Fibroblast of mammary gland (primary cell): ENCODE results near the gene MEIKIN.

Experiments used
- DNase-seq: peaks from one replicate; pipeline ENCODE4 v3.0.0-alpha.2; 2010; ENCODE audit warnings: low read depth
- H3K4me3 ChIP-seq: 2 replicates; pipeline ENCODE4 v1.5.1; 2011; ENCODE audit warnings: low read depth, mild to moderate bottlenecking, low read length, moderate library complexity; ENCODE audit not compliant: control insufficient read depth
- CTCF ChIP-seq: conservative IDR thresholded peaks from 2 replicates; pipeline ENCODE4 v1.5.1; 2011; ENCODE audit warnings: low read depth, low read length, inconsistent platforms; ENCODE audit not compliant: control insufficient read depth, insufficient read depth

MEIKIN gene

GRCh38 chr5:131810510-131811249 is 134.8 kb downstream of the MEIKIN start:
- peak; percentile 31 for TF ChIP-seq CTCF
- peak; percentile 25 for DNase-seq
- H3K4me3 ChIP-seq, result no peak overlapping the region

DNA sequence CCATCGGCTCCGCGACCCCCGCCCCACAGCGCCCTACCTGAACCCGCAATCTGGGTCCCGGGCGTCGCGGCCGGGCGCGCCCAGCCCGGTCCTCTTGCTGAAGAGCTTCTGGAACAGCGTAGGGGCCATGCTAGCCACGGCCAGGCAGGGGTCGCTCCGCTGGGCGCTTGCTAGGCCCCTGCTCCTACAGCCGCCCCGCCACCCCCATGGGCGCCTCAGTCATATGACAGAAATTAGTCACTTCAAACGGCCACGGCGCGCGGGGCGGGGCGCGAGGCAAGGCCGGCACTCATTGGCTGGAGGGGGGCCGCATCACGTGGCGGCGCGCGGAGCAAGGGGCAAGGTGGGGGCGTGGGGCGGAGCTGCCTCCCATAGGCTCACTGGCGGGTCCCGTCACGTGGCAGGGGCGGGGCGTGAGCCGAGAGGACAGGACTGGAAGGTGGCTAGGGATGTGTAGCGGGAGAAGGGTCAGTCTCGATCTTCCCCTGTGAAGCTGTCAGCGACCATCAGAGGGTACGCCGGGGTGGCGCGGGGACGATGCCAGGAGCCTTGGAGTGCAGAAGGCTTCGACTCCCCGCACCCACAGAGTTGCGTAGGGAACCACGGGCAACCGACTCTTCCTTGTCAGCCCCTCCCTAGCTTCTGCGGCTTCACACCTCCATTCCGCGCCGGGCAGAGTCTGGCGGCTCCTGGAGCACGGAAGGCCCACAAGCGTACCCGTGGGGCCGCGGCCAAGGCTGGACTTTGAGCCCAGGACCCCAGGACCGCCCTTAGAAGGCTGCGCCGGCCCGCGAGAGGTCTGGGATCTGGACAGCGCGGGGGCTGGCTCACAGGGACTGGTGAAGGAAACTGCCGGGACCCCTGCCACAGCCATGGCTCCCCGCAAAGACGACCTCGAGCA is 148.4 kb downstream of the MEIKIN start, which contains the start of gene FNIP1:
TSS of gene FNIP1 (minus strand) at position 225 of the 901 bp plus-strand sequence. CDS start at position 129, 96 bp downstream.
- TF ChIP-seq CTCF, result no peak
- H3K4me3 ChIP-seq, result peak within 1 kb of the TSS; percentile 82
- peak; percentile 92 for DNase-seq

DNA sequence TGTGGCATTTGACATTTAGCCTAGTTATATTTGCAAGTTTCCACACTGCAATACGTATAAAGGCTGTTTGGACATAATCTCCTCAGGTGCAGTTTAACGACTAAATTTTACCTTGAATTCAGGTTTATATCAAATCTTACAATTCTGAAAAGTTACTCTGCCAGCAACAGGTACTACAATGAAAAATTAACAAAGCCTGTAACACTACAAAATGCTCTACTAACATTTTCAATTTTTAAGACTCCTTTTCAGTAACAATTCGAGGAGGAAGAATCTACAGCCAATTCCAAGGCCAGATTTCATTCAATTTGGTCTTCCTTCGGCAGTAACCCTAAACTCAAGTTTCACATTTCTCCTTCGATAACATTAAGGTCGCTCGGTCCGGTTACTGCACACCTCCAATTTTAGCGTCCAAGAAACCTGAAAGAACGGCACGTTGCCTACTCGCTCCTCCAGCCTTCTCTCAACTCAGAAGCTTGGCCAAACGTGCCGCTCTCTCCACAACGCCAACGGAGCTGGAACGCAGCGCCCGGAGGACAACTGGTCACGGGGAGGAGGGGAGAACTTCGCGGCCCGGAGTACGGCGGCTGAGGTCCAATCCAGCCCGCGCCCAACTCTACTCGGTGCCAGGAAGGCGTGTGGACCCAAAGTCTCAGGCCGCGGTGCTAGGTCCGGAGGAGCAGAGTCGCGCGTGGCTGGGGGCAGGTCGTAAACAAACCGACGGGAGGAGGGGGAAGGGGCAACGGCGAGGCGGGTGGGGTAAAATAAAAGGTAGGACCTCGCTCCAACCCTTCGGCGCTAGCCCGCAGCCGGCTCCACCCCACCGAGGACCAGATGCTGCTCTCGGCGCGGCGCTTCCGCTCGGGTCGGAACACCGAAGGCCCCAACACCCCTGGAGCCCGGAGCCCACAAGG is 149.3 kb downstream of the MEIKIN start:
- peak; percentile 42 for DNase-seq
- H3K4me3 ChIP-seq, result peak overlapping the region; percentile 82
- no peak for TF ChIP-seq CTCF

GRCh38 chr5:131795228-131795627 is 150.2 kb downstream of the MEIKIN start:
- DNase-seq, result no peak
- TF ChIP-seq CTCF, result no peak
- peak overlapping the region; percentile 82 for H3K4me3 ChIP-seq

GRCh38 chr5:131794586-131794985 is 150.9 kb downstream of the MEIKIN start:
- peak overlapping the region; percentile 82 for H3K4me3 ChIP-seq
- no peak for DNase-seq
- TF ChIP-seq CTCF, result no peak

DNA sequence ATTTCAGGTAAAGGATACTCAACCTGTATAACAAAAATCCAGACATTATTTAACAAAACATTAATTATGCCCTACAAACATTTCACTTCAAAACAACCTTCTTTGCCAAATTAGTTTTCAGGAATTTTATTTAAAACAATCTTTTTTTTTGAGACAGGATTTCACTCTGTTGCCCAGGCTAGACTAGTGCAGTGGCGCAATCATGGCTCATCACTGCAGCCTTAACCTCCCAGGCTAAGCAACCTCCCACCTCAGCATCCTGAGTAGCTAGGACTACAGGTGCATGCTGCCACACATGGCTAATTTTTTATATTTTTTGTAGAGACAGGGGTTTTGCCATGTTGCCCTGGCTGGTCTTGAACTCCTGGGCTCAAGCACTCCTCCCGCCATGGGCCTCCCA is 152.6 kb downstream of the MEIKIN start:
- no peak for TF ChIP-seq CTCF
- DNase-seq, result no peak
- H3K4me3 ChIP-seq, result no peak overlapping the region
